WTC11 (cell line): ENCODE data around the gene UMAD1.

Experiments used
- JAZF1 ChIP-seq: fragments of 250-450 bp; sonication (Bioruptor Pico); IDR thresholded peaks from 2 replicates; pipeline ENCODE4 v1.9.0; 2021; ENCODE audit warnings: moderate library complexity, mild to moderate bottlenecking, inconsistent platforms
- NFE2L1 ChIP-seq: sonication (generic); formaldehyde crosslinking; IDR thresholded peaks from 2 replicates; pipeline ENCODE4 v1.8.1; 2023; ENCODE audit warnings: missing genetic modification reagents
- NR2C2 ChIP-seq: sonication (generic); formaldehyde crosslinking; IDR thresholded peaks from 2 replicates; pipeline ENCODE4 v1.8.0; 2022; ENCODE audit warnings: mild to moderate bottlenecking, missing genetic modification reagents
- RORB ChIP-seq: fragments of 250-450 bp; sonication (Bioruptor Pico); IDR thresholded peaks from 2 replicates; pipeline ENCODE4 v1.9.0; 2021; ENCODE audit warnings: mild to moderate bottlenecking
- SOX15 ChIP-seq: fragments of 250-450 bp; sonication (Bioruptor Pico); IDR thresholded peaks from 2 replicates; pipeline ENCODE4 v1.9.0; 2021; ENCODE audit warnings: mild to moderate bottlenecking
- TCF7 ChIP-seq: sonication (generic); formaldehyde crosslinking; IDR thresholded peaks from 2 replicates; pipeline ENCODE4 v1.8.0; 2022; ENCODE audit warnings: mild to moderate bottlenecking, low read depth, missing genetic modification reagents, moderate library complexity
- ZBTB43 ChIP-seq: sonication (generic); formaldehyde crosslinking; IDR thresholded peaks from 2 replicates; pipeline ENCODE4 v1.8.1; 2023; ENCODE audit warnings: mild to moderate bottlenecking, missing genetic modification reagents
- TF ChIP-seq, protein P1 (sequence below): sonication (generic); formaldehyde crosslinking; IDR thresholded peaks from 2 replicates; pipeline ENCODE4 v1.8.0; 2022; ENCODE audit warnings: mild to moderate bottlenecking, missing genetic modification reagents
- TF ChIP-seq, protein P2 (sequence below): fragments of 200-600 bp; IDR thresholded peaks from 2 replicates; pipeline ENCODE4 v1.8.0; 2022; ENCODE audit warnings: antibody characterized with exemption

DNA sequence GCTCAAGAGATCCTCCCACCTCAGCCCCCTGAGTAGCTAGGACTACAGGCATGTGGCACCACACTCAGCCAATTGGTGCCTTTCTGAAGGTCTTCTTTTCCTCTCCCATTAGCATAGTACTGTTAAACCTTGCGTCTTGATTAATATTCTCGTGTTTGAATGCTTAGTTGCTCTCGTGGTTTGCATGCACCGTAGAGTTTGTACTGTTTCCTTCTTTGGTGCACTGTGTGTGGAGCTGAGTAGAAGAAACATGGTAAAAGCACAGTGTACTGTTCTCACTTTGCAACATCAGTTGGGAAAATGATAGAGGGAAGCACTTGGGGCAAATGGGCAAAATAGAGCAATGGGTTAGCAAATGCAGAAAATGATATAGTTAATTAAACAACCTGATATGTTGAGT is 105.4 kb downstream of the UMAD1 start:
- TF ChIP-seq, protein P1, sequence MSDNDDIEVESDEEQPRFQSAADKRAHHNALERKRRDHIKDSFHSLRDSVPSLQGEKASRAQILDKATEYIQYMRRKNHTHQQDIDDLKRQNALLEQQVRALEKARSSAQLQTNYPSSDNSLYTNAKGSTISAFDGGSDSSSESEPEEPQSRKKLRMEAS (CRISPR knock-in tag): no peak
- no peak for TF ChIP-seq TCF7 (CRISPR knock-in tag)
- TF ChIP-seq, protein P2, sequence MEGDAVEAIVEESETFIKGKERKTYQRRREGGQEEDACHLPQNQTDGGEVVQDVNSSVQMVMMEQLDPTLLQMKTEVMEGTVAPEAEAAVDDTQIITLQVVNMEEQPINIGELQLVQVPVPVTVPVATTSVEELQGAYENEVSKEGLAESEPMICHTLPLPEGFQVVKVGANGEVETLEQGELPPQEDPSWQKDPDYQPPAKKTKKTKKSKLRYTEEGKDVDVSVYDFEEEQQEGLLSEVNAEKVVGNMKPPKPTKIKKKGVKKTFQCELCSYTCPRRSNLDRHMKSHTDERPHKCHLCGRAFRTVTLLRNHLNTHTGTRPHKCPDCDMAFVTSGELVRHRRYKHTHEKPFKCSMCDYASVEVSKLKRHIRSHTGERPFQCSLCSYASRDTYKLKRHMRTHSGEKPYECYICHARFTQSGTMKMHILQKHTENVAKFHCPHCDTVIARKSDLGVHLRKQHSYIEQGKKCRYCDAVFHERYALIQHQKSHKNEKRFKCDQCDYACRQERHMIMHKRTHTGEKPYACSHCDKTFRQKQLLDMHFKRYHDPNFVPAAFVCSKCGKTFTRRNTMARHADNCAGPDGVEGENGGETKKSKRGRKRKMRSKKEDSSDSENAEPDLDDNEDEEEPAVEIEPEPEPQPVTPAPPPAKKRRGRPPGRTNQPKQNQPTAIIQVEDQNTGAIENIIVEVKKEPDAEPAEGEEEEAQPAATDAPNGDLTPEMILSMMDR: no peak
- no peak for TF ChIP-seq NR2C2 (CRISPR knock-in tag)
- no peak for TF ChIP-seq NFE2L1
- no peak for TF ChIP-seq RORB (CRISPR knock-in tag)
- TF ChIP-seq JAZF1 (CRISPR knock-in tag): no peak
- TF ChIP-seq ZBTB43 (CRISPR knock-in tag): no peak
- TF ChIP-seq SOX15 (CRISPR knock-in tag): no peak
